GM23338 (cell line): ENCODE data around the gene CTBP2. TPM values are rescaled to one million over a fixed set of nuclear protein-coding genes. Genes with fewer than 3 reads are reported as not detected.

Source experiments
- ATAC-seq: fragments of 200-7000 bp; cut with Tn5 transposase; 3 replicates; pipeline ENCODE4 v1.9.1; 2020
- DNase-seq: peaks from one replicate; pipeline ENCODE4 v3.0.0-alpha.2; 2015; ENCODE audit warnings: low spot score
- H2AFZ ChIP-seq: fragments of 200-600 bp; sonication (generic); 2 replicates; pipeline ENCODE4 v1.8.0; 2016; ENCODE audit warnings: antibody characterized with exemption, mild to moderate bottlenecking, moderate library complexity
- H3F3A ChIP-seq: fragments of 200-600 bp; sonication (generic); replicated peaks from 2 replicates; pipeline ENCODE4 v1.8.0; 2017; ENCODE audit warnings: antibody characterized with exemption, mixed run types, low read depth
- H3K27ac ChIP-seq: fragments of 200-600 bp; sonication (generic); 2 replicates; pipeline ENCODE4 v1.6.1; 2016; ENCODE audit warnings: low read depth
- H3K27me3 ChIP-seq: fragments of 200-600 bp; sonication (generic); 2 replicates; pipeline ENCODE4 v1.8.0; 2016; ENCODE audit warnings: mild to moderate bottlenecking, mixed run types, moderate library complexity; ENCODE audit not compliant: insufficient read depth
- H3K36me3 ChIP-seq: fragments of 200-600 bp; sonication (generic); 2 replicates; pipeline ENCODE4 v1.8.0; 2016; ENCODE audit warnings: mild to moderate bottlenecking; ENCODE audit not compliant: insufficient read depth
- H3K4me1 ChIP-seq: fragments of 200-600 bp; sonication (generic); 2 replicates; pipeline ENCODE4 v1.8.0; 2016; ENCODE audit warnings: mild to moderate bottlenecking, moderate library complexity; ENCODE audit not compliant: insufficient read depth
- H3K4me2 ChIP-seq: fragments of 200-600 bp; sonication (generic); 2 replicates; pipeline ENCODE4 v1.7.1; 2017; ENCODE audit warnings: mixed run types
- H3K4me3 ChIP-seq: fragments of 200-600 bp; sonication (generic); 2 replicates; pipeline ENCODE4 v1.6.1; 2016; ENCODE audit warnings: mixed run types
- H3K79me2 ChIP-seq: fragments of 200-600 bp; sonication (generic); replicated peaks from 2 replicates; pipeline ENCODE4 v1.8.0; 2017; ENCODE audit warnings: mild to moderate bottlenecking; ENCODE audit not compliant: insufficient read depth
- H3K9me2 ChIP-seq: fragments of 200-600 bp; sonication (generic); 2 replicates; pipeline ENCODE4 v1.8.0; 2017; ENCODE audit not compliant: insufficient read depth
- H4K20me1 ChIP-seq: fragments of 200-600 bp; sonication (generic); replicated peaks from 2 replicates; pipeline ENCODE4 v1.8.0; 2017; ENCODE audit warnings: mild to moderate bottlenecking; ENCODE audit not compliant: insufficient read depth
- H3K27ac Mint-ChIP-seq: 2 replicates; pipeline ENCODE4 v1.8.0; 2020; ENCODE audit warnings: inconsistent platforms, mild to moderate bottlenecking, moderate library complexity, mixed read lengths
- H3K27me3 Mint-ChIP-seq: 3 replicates; pipeline ENCODE4 v1.8.0; 2022; ENCODE audit warnings: low read depth, mild to moderate bottlenecking, moderate library complexity, mixed read lengths, inconsistent platforms; ENCODE audit not compliant: insufficient read depth, poor library complexity
- H3K36me3 Mint-ChIP-seq: 3 replicates; pipeline ENCODE4 v1.8.0; 2021; ENCODE audit warnings: low read depth, mild to moderate bottlenecking, inconsistent platforms, moderate library complexity, mixed read lengths
- H3K4me1 Mint-ChIP-seq: 3 replicates; pipeline ENCODE4 v1.8.0; 2020; ENCODE audit warnings: mild to moderate bottlenecking, inconsistent platforms, mixed read lengths
- H3K4me3 Mint-ChIP-seq: 3 replicates; pipeline ENCODE4 v1.8.0; 2021; ENCODE audit warnings: moderate library complexity, mild to moderate bottlenecking, inconsistent platforms, mixed read lengths
- H3K9me3 Mint-ChIP-seq: 3 replicates; pipeline ENCODE4 v1.8.0; 2020; ENCODE audit warnings: moderate library complexity, mild to moderate bottlenecking, inconsistent platforms, mixed read lengths
- CREB1 ChIP-seq: fragments of 250-450 bp; sonication (Bioruptor Pico); IDR thresholded peaks from 2 replicates; pipeline ENCODE4 v1.5.0; 2020; ENCODE audit warnings: low read depth, mild to moderate bottlenecking, moderate library complexity
- CTCF ChIP-seq, 2 experiments: fragments of 200-600 bp in 1 of 2; sonication (generic) in 1 of 2; conservative IDR thresholded peaks; 2 replicates each; pipeline versions ENCODE4 v1.5.1 to v1.6.1; 2016 to 2017; ENCODE audit warnings: antibody characterized with exemption in 2 of 2, low read depth in 2 of 2, mild to moderate bottlenecking in 2 of 2, moderate library complexity in 1 of 2
- ETS1 ChIP-seq: IDR thresholded peaks from 2 replicates; pipeline ENCODE4 v1.6.1; 2016; ENCODE audit warnings: antibody characterized with exemption
- EZH2 ChIP-seq: fragments of 200-600 bp; sonication (generic); IDR thresholded peaks from one replicate; pipeline ENCODE4 v1.8.0; 2017; ENCODE audit warnings: antibody characterized with exemption, mild to moderate bottlenecking, low read depth; ENCODE audit not compliant: unreplicated experiment
- EZH2phosphoT487 ChIP-seq: fragments of 200-600 bp; sonication (generic); IDR thresholded peaks from one replicate; pipeline ENCODE4 v1.8.1; 2018; ENCODE audit warnings: antibody characterized with exemption; ENCODE audit not compliant: unreplicated experiment
- JUNB ChIP-seq: IDR thresholded peaks from one replicate; pipeline ENCODE4 v1.6.1; 2016; ENCODE audit warnings: antibody characterized with exemption; ENCODE audit not compliant: unreplicated experiment
- POLR2AphosphoS5 ChIP-seq: IDR thresholded peaks from 2 replicates; pipeline ENCODE4 v1.6.1; 2016; ENCODE audit warnings: antibody characterized with exemption, low read depth
- STAT1 ChIP-seq: IDR thresholded peaks from one replicate; pipeline ENCODE4 v1.6.1; 2016; ENCODE audit warnings: antibody characterized with exemption; ENCODE audit not compliant: unreplicated experiment
- ZNF114 ChIP-seq: fragments of 250-450 bp; sonication (Bioruptor Pico); IDR thresholded peaks from 2 replicates; pipeline ENCODE4 v1.5.0; 2020; ENCODE audit warnings: mild to moderate bottlenecking, moderate library complexity
- ZNF331 ChIP-seq: fragments of 250-450 bp; sonication (Bioruptor Pico); IDR thresholded peaks from 2 replicates; pipeline ENCODE4 v1.5.0; 2020; ENCODE audit warnings: low read depth, mild to moderate bottlenecking, moderate library complexity
- polyA plus RNA-seq: library from polyadenylated mRNA; unstranded; fragments of >200 nt; fragmentation: Nextera tagmentation; extraction: Ambion mirVana; gene quantifications from 2 replicates; pipeline ENCODE4 v1.2.1, GENCODE V29; 2016
- total RNA-seq: library from RNA; depleted of rRNA; stranded (reverse); fragments of >200 nt; shearing (Covaris generic); gene quantifications from 2 replicates; pipeline ENCODE4 v1.2.3, GENCODE V29; 2014
- TF ChIP-seq, protein P1 (sequence below): IDR thresholded peaks from one replicate; pipeline ENCODE4 v1.6.1; 2018; ENCODE audit warnings: antibody characterized with exemption; ENCODE audit not compliant: unreplicated experiment

CTBP2 gene
- total and polyA plus RNA-seq, 2 experiments from 2014 or later: 133 to 265 TPM

DNA sequence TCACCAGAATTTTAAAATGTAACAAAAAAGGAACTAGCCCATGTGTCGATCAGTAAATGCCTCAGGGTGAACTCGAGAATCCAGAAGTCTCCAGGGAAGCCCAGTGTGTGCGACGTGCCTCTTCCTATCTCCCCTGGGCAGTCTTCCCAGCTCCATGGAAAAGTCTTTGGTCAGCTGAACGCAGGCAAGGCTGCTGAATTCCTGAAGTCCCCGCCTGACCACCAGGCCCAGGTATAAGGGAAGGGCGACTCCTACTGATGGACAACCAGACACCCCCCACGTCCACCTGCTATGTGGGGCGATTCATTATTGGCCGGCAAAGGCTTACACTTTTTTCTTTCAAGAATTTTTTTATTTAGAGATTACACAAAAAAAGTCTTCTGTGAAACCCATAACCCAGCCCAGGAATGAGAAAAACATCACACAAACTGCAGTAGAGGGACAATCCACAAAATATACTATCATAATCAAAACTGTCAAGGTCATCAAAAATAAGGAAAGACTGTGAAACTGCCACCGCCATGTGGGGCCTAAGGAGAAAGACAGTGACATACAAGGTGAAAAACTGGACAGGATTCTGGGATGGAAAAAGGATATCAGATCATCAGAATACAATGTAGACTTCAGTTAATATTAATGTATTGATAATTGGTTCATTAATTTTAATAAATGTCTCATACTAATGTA is 93.5 kb downstream of the CTBP2 start:
- Mint-ChIP-seq H3K4me3 (0 out of 3 replicates have a peak overlapping the region, but pooled peaks have one; percentile 11), H3K9me3 (no peaks in the 10 kb centered on the region), H3K27me3 (peaks cover 17% of the 10 kb centered on the region), H3K36me3 (peaks cover 61% of the 10 kb centered on the region), H3K27ac (peak overlapping the region; percentile 56; the same call in 1 of the 2 replicates), H3K4me1 (peaks cover 83% of the 10 kb centered on the region)
- no peak for DNase-seq
- H3K9me2 ChIP-seq: peaks cover 1% of the 10 kb centered on the region; the same call in 1 of the 2 replicates
- H3K4me3 ChIP-seq: no peak overlapping the region
- 0 out of 2 replicates have a peak, but pooled peaks cover 3% of the 10 kb centered on the region for H3F3A ChIP-seq
- peaks cover 96% of the 10 kb centered on the region for H4K20me1 ChIP-seq
- 0 out of 2 replicates have a peak, but pooled peaks cover 6% of the 10 kb centered on the region for H3K36me3 ChIP-seq
- peaks cover 100% of the 10 kb centered on the region for H3K79me2 ChIP-seq
- TF ChIP-seq CTCF (conservative IDR thresholded peaks at IDR 0.05; ENCODE audit: low read depth in 2 of 2) (peak in 1 of 2 experiments; percentile 25; a peak in 2 of 4 replicates), JUNB (no peak)
- H3K27me3 ChIP-seq: no peaks in the 10 kb centered on the region
- H3K4me2 ChIP-seq: no peak overlapping the region
- no peak overlapping the region for H2AFZ ChIP-seq
- H3K4me1 ChIP-seq: peaks cover 73% of the 10 kb centered on the region
- peak overlapping the region; percentile 32; the same call in 1 of the 2 replicates for H3K27ac ChIP-seq
- ATAC-seq: no peak

DNA sequence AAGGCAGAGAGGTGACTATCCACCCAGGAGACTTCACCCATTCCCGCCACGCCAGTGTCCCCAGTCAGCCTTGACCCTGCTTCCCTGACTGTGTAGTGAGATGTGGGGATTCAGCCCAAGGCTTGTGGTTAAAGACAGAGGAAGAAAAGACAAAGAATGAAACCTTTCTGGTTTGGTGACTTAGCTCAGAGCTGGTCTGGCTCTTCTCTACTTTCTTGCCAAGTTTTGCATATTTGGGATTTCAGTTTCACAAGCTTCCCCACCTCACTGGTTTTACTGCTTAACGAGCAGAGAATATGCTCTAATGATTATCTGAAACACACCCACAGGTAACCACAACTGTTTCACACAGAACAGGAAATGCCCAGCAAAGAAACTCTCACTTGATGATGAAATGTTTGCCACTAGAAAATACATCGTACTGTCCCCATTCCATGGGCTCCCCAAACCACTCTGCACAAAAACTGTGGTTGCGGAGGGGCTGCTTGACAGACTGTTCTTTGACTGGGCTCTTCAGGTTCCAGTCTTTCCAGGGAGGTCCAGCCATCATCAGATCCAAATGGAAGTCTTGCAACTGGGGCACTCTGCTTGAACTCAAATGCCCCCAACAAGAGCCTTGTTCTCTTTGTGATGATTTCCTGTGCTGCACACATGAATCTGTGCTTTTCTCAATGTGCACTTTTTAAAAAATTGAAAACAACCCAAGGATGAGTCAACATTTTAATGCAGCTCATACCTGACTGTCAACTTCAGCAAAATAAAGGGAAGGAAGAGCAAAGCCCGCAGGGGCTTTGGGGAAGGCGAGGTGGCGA is 95.5 kb downstream of the CTBP2 start:
- H3K9me3 Mint-ChIP-seq: no peaks in the 10 kb centered on the region
- Histone ChIP-seq H3K36me3 (0 out of 2 replicates have a peak, but pooled peaks cover 6% of the 10 kb centered on the region), H3K4me3 (no peak overlapping the region), H3K79me2 (peaks cover 100% of the 10 kb centered on the region), H3K27ac (peak overlapping the region; percentile 82), H3K9me2 (no peaks in the 10 kb centered on the region), H3F3A (0 out of 2 replicates have a peak, but pooled peaks cover 3% of the 10 kb centered on the region), H3K4me1 (peaks cover 76% of the 10 kb centered on the region), H3K27me3 (no peaks in the 10 kb centered on the region), H2AFZ (no peak overlapping the region), H3K4me2 (peak overlapping the region; percentile 65; the same call in 1 of the 2 replicates), H4K20me1 (peaks cover 96% of the 10 kb centered on the region)
- peak overlapping the region; percentile 82 for H3K27ac Mint-ChIP-seq
- H3K36me3 Mint-ChIP-seq: peaks cover 59% of the 10 kb centered on the region
- H3K4me1 Mint-ChIP-seq: peaks cover 93% of the 10 kb centered on the region
- ATAC-seq: no peak
- H3K4me3 Mint-ChIP-seq: peak overlapping the region; percentile 3; the same call in 2 of the 3 replicates
- DNase-seq: peak; percentile 58
- no peak for TF ChIP-seq EZH2
- TF ChIP-seq ETS1: no peak
- no peak for TF ChIP-seq ZNF331 (CRISPR knock-in tag)
- TF ChIP-seq EZH2phosphoT487: no peak
- TF ChIP-seq CREB1 (CRISPR knock-in tag): no peak
- TF ChIP-seq ZNF114: no peak
- TF ChIP-seq POLR2AphosphoS5: no peak
- TF ChIP-seq STAT1: no peak
- TF ChIP-seq, protein P1, sequence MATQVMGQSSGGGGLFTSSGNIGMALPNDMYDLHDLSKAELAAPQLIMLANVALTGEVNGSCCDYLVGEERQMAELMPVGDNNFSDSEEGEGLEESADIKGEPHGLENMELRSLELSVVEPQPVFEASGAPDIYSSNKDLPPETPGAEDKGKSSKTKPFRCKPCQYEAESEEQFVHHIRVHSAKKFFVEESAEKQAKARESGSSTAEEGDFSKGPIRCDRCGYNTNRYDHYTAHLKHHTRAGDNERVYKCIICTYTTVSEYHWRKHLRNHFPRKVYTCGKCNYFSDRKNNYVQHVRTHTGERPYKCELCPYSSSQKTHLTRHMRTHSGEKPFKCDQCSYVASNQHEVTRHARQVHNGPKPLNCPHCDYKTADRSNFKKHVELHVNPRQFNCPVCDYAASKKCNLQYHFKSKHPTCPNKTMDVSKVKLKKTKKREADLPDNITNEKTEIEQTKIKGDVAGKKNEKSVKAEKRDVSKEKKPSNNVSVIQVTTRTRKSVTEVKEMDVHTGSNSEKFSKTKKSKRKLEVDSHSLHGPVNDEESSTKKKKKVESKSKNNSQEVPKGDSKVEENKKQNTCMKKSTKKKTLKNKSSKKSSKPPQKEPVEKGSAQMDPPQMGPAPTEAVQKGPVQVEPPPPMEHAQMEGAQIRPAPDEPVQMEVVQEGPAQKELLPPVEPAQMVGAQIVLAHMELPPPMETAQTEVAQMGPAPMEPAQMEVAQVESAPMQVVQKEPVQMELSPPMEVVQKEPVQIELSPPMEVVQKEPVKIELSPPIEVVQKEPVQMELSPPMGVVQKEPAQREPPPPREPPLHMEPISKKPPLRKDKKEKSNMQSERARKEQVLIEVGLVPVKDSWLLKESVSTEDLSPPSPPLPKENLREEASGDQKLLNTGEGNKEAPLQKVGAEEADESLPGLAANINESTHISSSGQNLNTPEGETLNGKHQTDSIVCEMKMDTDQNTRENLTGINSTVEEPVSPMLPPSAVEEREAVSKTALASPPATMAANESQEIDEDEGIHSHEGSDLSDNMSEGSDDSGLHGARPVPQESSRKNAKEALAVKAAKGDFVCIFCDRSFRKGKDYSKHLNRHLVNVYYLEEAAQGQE: no peak
- peaks cover 28% of the 10 kb centered on the region for H3K27me3 Mint-ChIP-seq
